ENCODE data around the gene EMP3. TPM values are rescaled to one million over a fixed set of nuclear protein-coding genes. Genes with fewer than 3 reads are reported as not detected.

EMP3 gene
- total and polyA plus RNA-seq, 2 of the 13 experiments (the other 11 are each of a cell fraction or from before 2014, with no cell fraction given): 2.2 to 7.8 TPM

DNA sequence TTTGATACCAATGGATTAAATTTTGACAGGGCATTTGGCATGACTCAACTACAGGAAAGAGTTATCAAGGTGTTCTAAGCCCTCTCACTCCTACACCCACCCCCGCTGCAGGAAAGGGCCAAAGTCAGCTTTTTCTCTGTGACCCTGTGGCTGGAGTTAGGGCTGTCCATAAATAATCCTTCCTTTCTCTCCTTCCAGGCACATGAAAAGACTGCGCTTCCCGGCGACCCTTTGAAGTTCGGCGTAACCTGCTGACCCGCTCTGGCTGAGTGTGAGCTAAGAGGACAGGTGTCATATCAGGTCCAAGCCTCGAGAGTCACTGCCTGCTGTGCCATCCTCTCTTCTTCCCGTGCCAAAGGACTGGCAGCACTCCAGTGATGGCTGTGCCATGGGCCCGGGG, 29.9 kb upstream of the EMP3 start (continued):
- TF ChIP-seq, protein P1, sequence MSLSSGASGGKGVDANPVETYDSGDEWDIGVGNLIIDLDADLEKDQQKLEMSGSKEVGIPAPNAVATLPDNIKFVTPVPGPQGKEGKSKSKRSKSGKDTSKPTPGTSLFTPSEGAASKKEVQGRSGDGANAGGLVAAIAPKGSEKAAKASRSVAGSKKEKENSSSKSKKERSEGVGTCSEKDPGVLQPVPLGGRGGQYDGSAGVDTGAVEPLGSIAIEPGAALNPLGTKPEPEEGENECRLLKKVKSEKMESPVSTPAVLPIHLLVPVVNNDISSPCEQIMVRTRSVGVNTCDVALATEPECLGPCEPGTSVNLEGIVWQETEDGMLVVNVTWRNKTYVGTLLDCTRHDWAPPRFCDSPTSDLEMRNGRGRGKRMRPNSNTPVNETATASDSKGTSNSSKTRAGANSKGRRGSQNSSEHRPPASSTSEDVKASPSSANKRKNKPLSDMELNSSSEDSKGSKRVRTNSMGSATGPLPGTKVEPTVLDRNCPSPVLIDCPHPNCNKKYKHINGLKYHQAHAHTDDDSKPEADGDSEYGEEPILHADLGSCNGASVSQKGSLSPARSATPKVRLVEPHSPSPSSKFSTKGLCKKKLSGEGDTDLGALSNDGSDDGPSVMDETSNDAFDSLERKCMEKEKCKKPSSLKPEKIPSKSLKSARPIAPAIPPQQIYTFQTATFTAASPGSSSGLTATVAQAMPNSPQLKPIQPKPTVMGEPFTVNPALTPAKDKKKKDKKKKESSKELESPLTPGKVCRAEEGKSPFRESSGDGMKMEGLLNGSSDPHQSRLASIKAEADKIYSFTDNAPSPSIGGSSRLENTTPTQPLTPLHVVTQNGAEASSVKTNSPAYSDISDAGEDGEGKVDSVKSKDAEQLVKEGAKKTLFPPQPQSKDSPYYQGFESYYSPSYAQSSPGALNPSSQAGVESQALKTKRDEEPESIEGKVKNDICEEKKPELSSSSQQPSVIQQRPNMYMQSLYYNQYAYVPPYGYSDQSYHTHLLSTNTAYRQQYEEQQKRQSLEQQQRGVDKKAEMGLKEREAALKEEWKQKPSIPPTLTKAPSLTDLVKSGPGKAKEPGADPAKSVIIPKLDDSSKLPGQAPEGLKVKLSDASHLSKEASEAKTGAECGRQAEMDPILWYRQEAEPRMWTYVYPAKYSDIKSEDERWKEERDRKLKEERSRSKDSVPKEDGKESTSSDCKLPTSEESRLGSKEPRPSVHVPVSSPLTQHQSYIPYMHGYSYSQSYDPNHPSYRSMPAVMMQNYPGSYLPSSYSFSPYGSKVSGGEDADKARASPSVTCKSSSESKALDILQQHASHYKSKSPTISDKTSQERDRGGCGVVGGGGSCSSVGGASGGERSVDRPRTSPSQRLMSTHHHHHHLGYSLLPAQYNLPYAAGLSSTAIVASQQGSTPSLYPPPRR (CRISPR knock-in tag; IDR thresholded peaks at IDR 0.05; ENCODE audit: borderline replicate concordance): no peak
- TF ChIP-seq FOXP1 (IDR thresholded peaks at IDR 0.05) (no peak), FOXP1 (CRISPR knock-in tag; IDR thresholded peaks at IDR 0.05) (no peak), MED1 (CRISPR knock-in tag; IDR thresholded peaks at IDR 0.05) (no peak), RARA (CRISPR knock-in tag; IDR thresholded peaks at IDR 0.05) (peak; percentile 87), ELF3 (CRISPR knock-in tag; IDR thresholded peaks at IDR 0.05) (0 out of 2 replicates have a peak, but pooled peaks have one; percentile 19), ZNF264 (CRISPR knock-in tag; IDR thresholded peaks at IDR 0.05) (no peak), ZNF143 (CRISPR knock-in tag; IDR thresholded peaks at IDR 0.05) (no peak), MEIS1 (CRISPR knock-in tag; IDR thresholded peaks at IDR 0.05; ENCODE audit: borderline replicate concordance) (peak; percentile 22; the same call in 1 of the 2 replicates), RAD51 (IDR thresholded peaks at IDR 0.05; ENCODE audit: borderline replicate concordance) (no peak), NCOA2 (CRISPR knock-in tag; IDR thresholded peaks at IDR 0.05) (peak; percentile 44; the same call in 1 of the 2 replicates), NFYB (CRISPR knock-in tag; IDR thresholded peaks at IDR 0.05) (no peak), ZFP37 (CRISPR knock-in tag; IDR thresholded peaks at IDR 0.05; ENCODE audit: borderline replicate concordance) (no peak), ZNF460 (CRISPR knock-in tag; IDR thresholded peaks at IDR 0.05; ENCODE audit: borderline replicate concordance) (no peak; the same call in 1 of the 2 replicates), TCF12 (IDR thresholded peaks at IDR 0.05) (no peak), TCF12 (CRISPR knock-in tag; IDR thresholded peaks at IDR 0.05) (no peak), ZNF430 (CRISPR knock-in tag; IDR thresholded peaks at IDR 0.05) (no peak), ZNF552 (CRISPR knock-in tag; IDR thresholded peaks at IDR 0.05; ENCODE audit: borderline replicate concordance) (no peak)
- TF ChIP-seq, protein P2, sequence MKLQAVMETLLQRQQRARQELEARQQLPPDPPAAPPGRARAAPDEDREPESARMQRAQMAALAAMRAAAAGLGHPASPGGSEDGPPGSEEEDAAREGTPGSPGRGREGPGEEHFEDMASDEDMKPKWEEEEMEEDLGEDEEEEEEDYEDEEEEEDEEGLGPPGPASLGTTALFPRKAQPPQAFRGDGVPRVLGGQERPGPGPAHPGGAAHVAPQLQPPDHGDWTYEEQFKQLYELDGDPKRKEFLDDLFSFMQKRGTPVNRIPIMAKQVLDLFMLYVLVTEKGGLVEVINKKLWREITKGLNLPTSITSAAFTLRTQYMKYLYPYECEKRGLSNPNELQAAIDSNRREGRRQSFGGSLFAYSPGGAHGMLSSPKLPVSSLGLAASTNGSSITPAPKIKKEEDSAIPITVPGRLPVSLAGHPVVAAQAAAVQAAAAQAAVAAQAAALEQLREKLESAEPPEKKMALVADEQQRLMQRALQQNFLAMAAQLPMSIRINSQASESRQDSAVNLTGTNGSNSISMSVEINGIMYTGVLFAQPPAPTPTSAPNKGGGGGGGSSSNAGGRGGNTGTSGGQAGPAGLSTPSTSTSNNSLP (IDR thresholded peaks at IDR 0.05; ENCODE audit: low read depth, low read length): no peak
- TF ChIP-seq, protein P3, sequence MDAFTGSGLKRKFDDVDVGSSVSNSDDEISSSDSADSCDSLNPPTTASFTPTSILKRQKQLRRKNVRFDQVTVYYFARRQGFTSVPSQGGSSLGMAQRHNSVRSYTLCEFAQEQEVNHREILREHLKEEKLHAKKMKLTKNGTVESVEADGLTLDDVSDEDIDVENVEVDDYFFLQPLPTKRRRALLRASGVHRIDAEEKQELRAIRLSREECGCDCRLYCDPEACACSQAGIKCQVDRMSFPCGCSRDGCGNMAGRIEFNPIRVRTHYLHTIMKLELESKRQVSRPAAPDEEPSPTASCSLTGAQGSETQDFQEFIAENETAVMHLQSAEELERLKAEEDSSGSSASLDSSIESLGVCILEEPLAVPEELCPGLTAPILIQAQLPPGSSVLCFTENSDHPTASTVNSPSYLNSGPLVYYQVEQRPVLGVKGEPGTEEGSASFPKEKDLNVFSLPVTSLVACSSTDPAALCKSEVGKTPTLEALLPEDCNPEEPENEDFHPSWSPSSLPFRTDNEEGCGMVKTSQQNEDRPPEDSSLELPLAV (CRISPR knock-in tag; conservative IDR thresholded peaks at IDR 0.05; ENCODE audit: low read depth): no peak
- TF ChIP-seq, protein P4, sequence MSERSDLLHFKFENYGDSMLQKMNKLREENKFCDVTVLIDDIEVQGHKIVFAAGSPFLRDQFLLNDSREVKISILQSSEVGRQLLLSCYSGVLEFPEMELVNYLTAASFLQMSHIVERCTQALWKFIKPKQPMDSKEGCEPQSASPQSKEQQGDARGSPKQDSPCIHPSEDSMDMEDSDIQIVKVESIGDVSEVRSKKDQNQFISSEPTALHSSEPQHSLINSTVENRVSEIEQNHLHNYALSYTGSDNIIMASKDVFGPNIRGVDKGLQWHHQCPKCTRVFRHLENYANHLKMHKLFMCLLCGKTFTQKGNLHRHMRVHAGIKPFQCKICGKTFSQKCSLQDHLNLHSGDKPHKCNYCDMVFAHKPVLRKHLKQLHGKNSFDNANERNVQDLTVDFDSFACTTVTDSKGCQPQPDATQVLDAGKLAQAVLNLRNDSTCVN (CRISPR knock-in tag; IDR thresholded peaks at IDR 0.05; ENCODE audit: borderline replicate concordance): no peak
- TF ChIP-seq, protein P5, sequence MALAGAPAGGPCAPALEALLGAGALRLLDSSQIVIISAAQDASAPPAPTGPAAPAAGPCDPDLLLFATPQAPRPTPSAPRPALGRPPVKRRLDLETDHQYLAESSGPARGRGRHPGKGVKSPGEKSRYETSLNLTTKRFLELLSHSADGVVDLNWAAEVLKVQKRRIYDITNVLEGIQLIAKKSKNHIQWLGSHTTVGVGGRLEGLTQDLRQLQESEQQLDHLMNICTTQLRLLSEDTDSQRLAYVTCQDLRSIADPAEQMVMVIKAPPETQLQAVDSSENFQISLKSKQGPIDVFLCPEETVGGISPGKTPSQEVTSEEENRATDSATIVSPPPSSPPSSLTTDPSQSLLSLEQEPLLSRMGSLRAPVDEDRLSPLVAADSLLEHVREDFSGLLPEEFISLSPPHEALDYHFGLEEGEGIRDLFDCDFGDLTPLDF (CRISPR knock-in tag; IDR thresholded peaks at IDR 0.05): no peak
